ENCODE results near the gene PTPRN2. TPM values are rescaled to one million over a fixed set of nuclear protein-coding genes. Genes with fewer than 3 reads are reported as not detected.

Gene PTPRN2
- total and polyA plus RNA-seq, 2 donors (not counting 3 experiments of a cell fraction or from before 2014, with no cell fraction given): 0.62 to 0.88 TPM

GRCh38 chr7:158188676-158189075 is 398.9 kb downstream of the PTPRN2 start:
- Histone ChIP-seq H3K4me1 (ENCODE audit: control insufficient read depth, extremely low read depth, insufficient read depth, low read length) (no peaks in the 10 kb centered on the region), H3K9me3 (replicated peaks; ENCODE audit: control insufficient read depth, insufficient read depth, low read length) (peaks cover 10% of the 10 kb centered on the region), H3K9ac (replicated peaks; ENCODE audit: extremely low read depth, insufficient read depth, low read length) (no peak overlapping the region), H3K36me3 (ENCODE audit: control insufficient read depth in 2 of 2, extremely low read depth in 1 of 2, insufficient read depth in 2 of 2, low read length in 2 of 2) (no peaks in the 10 kb centered on the region), H3K79me2 (ENCODE audit: control insufficient read depth, insufficient read depth, low read length) (no peaks in the 10 kb centered on the region), H3K27me3 (ENCODE audit: control insufficient read depth in 2 of 2, insufficient read depth in 2 of 2, low read length in 2 of 2) (no peaks in the 10 kb centered on the region), H3K4me3 (replicated peaks in 1 of 3; ENCODE audit: insufficient read depth in 1 of 3, low read depth in 1 of 3, low read length in 3 of 3) (no peak overlapping the region), H4K20me1 (replicated peaks; ENCODE audit: control insufficient read depth, extremely low read depth, insufficient read depth, low read length) (no peaks in the 10 kb centered on the region), H3K9me1 (replicated peaks; ENCODE audit: control insufficient read depth, extremely low read depth, insufficient read depth, low read length) (no peaks in the 10 kb centered on the region), H3K27ac (ENCODE audit: insufficient read depth, low read depth, low read length) (no peak overlapping the region), H2AFZ (ENCODE audit: low read depth, low read length) (no peak overlapping the region), H3K4me2 (ENCODE audit: insufficient read depth, low read length) (no peak overlapping the region)
- ChIA-PET POLR2A (no interaction called here), CTCF (no interaction called here)
- FAIRE-seq: no peak
- DNase-seq (ENCODE audit: low read depth, low spot score): no peak
- intact Hi-C loops (cut with micrococcal nuclease) (no loop called here), dilution Hi-C loops (cut with MboI; ENCODE audit: extremely low pct_ligation_motif_present, low sequenced_read_pairs) (no loop called here)
- no TSS peak for BruUV-seq (replicated peaks)
- TF ChIP-seq EZH2 (IDR thresholded peaks at IDR 0.05; ENCODE audit: borderline replicate concordance, low read depth, low read length, severe bottlenecking) (no peak), MAX (IDR thresholded peaks at IDR 0.05; ENCODE audit: insufficient read depth, insufficient read length) (no peak), POLR2A (IDR thresholded peaks at IDR 0.05; ENCODE audit: low read depth, low read length) (no peak)

DNA sequence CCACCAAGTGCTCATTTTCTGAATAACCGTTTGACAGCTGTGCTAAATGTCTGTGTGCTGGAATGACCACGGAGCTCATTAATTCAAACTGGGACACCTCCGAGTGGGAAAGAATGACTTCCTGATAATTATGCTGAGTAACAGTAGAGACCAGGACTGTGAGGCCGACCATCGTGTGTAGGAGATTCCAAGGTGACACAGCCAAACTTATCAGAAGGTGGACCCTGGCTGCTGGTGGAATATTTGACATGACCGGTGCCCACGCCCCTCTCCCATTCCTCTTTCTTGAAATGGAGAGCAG is 400.0 kb downstream of the PTPRN2 start:
- H3K4me3 ChIP-seq (replicated peaks in 1 of 3; ENCODE audit: insufficient read depth in 1 of 3, low read depth in 1 of 3, low read length in 3 of 3): no peak overlapping the region
- dilution Hi-C loops (cut with MboI; ENCODE audit: extremely low pct_ligation_motif_present, low sequenced_read_pairs): no loop called here
- DNase-seq (ENCODE audit: low read depth, low spot score) (no peak), FAIRE-seq (no peak)
- TF ChIP-seq GATA2 (IDR thresholded peaks at IDR 0.05; ENCODE audit: insufficient read depth, insufficient read length, low read depth, low read length) (no peak), EZH2 (IDR thresholded peaks at IDR 0.05; ENCODE audit: borderline replicate concordance, low read depth, low read length, severe bottlenecking) (no peak), MAX (IDR thresholded peaks at IDR 0.05; ENCODE audit: insufficient read depth, insufficient read length) (no peak), POLR2AphosphoS5 (IDR thresholded peaks at IDR 0.05; ENCODE audit: insufficient read depth, low read depth, low read length) (no peak), POLR2A (IDR thresholded peaks at IDR 0.05; ENCODE audit: low read depth, low read length) (no peak), MYC (IDR thresholded peaks at IDR 0.05; ENCODE audit: low read depth, low read length) (no peak), JUN (IDR thresholded peaks at IDR 0.05; ENCODE audit: borderline replicate concordance, insufficient read depth, insufficient read length, low read depth) (no peak), FOS (IDR thresholded peaks at IDR 0.05; ENCODE audit: borderline replicate concordance, insufficient read depth, low read length) (no peak)
- TF ChIP-seq, protein P1, sequence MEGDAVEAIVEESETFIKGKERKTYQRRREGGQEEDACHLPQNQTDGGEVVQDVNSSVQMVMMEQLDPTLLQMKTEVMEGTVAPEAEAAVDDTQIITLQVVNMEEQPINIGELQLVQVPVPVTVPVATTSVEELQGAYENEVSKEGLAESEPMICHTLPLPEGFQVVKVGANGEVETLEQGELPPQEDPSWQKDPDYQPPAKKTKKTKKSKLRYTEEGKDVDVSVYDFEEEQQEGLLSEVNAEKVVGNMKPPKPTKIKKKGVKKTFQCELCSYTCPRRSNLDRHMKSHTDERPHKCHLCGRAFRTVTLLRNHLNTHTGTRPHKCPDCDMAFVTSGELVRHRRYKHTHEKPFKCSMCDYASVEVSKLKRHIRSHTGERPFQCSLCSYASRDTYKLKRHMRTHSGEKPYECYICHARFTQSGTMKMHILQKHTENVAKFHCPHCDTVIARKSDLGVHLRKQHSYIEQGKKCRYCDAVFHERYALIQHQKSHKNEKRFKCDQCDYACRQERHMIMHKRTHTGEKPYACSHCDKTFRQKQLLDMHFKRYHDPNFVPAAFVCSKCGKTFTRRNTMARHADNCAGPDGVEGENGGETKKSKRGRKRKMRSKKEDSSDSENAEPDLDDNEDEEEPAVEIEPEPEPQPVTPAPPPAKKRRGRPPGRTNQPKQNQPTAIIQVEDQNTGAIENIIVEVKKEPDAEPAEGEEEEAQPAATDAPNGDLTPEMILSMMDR (IDR thresholded peaks at IDR 0.05; ENCODE audit: extremely low read depth in 1 of 2, insufficient read depth in 1 of 2, low read depth in 1 of 2, low read length in 2 of 2): no peak
- intact Hi-C loops (cut with micrococcal nuclease): no loop called here
- H3K9me3 ChIP-seq (replicated peaks; ENCODE audit: control insufficient read depth, insufficient read depth, low read length): peaks cover 3% of the 10 kb centered on the region
- no peak overlapping the region for H3K4me2 ChIP-seq (ENCODE audit: insufficient read depth, low read length)
- no peak overlapping the region for H3K9ac ChIP-seq (replicated peaks; ENCODE audit: extremely low read depth, insufficient read depth, low read length)
- no peaks in the 10 kb centered on the region for H3K79me2 ChIP-seq (ENCODE audit: control insufficient read depth, insufficient read depth, low read length)
- H2AFZ ChIP-seq (ENCODE audit: low read depth, low read length): no peak overlapping the region
- no peak overlapping the region for H3K27ac ChIP-seq (ENCODE audit: insufficient read depth, low read depth, low read length)
- no TSS peak for BruUV-seq (replicated peaks)
- no peaks in the 10 kb centered on the region for H3K27me3 ChIP-seq (ENCODE audit: control insufficient read depth in 2 of 2, insufficient read depth in 2 of 2, low read length in 2 of 2)
- H4K20me1 ChIP-seq (replicated peaks; ENCODE audit: control insufficient read depth, extremely low read depth, insufficient read depth, low read length): no peaks in the 10 kb centered on the region
- H3K4me1 ChIP-seq (ENCODE audit: control insufficient read depth, extremely low read depth, insufficient read depth, low read length): no peaks in the 10 kb centered on the region
- no peaks in the 10 kb centered on the region for H3K36me3 ChIP-seq (ENCODE audit: control insufficient read depth in 2 of 2, extremely low read depth in 1 of 2, insufficient read depth in 2 of 2, low read length in 2 of 2)
- no peaks in the 10 kb centered on the region for H3K9me1 ChIP-seq (replicated peaks; ENCODE audit: control insufficient read depth, extremely low read depth, insufficient read depth, low read length)
- POLR2A ChIA-PET: no interaction called here
- CTCF ChIA-PET: no interaction called here

All from endothelial cell of umbilical vein (primary cell).